Astrocyte of the hippocampus (primary cell): ENCODE results near the gene RAPGEF5.

ENCODE experiments used
- DNase-seq: peaks from one replicate; pipeline ENCODE4 v3.0.0; 2011; ENCODE audit warnings: low read depth, low spot score

RAPGEF5 gene

GRCh38 chr7:22267930-22268615 lies 88.9 kb downstream of the RAPGEF5 start:
- peak; percentile 15 for DNase-seq

GRCh38 chr7:22262538-22262937 lies 94.4 kb downstream of the RAPGEF5 start:
- no peak for DNase-seq

GRCh38 chr7:22256541-22257096 lies 100.3 kb downstream of the RAPGEF5 start:
- no peak for DNase-seq

DNA sequence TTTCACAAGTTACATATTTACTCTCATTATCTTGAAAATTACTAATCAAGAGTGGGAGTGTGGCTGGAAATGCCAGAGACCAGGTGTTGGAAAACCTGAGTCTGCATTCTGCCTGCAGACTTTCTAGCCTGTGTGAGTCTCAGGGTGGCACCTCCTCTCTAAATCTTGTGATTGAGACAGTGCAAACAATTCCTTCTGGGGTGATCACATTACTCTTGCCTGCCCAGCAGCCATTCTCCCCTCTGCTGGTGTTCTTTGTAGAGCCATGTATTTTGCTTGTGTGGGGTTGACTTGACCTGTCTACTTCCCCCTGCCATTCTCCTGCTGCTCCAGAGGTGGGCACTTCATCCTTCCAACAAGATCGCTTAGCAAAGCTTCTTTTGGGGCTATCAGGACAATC lies 101.1 kb downstream of the RAPGEF5 start:
- no peak for DNase-seq

DNA sequence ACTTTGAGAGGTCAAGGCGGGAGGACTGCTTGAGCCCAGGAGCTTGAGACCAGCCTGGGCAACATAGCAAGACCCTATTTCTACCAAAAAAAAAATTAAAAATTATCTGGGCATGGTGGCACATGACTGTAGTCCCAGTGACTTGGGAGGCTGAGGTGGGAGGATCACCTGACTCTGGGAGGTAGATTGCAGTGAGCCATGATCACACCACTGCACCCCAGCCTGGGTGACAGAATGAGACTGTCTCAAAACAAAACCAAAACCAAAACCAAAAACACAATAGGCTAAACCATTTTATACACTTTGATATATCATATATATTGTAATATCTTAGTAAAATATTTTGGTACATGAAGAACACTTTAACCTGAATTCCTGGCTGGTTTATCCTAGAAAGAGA lies 101.6 kb downstream of the RAPGEF5 start:
- DNase-seq, result no peak

- no peak for DNase-seq
Measured at GRCh38 chr7:22252936-22253536, 103.9 kb downstream of the RAPGEF5 start.

DNA sequence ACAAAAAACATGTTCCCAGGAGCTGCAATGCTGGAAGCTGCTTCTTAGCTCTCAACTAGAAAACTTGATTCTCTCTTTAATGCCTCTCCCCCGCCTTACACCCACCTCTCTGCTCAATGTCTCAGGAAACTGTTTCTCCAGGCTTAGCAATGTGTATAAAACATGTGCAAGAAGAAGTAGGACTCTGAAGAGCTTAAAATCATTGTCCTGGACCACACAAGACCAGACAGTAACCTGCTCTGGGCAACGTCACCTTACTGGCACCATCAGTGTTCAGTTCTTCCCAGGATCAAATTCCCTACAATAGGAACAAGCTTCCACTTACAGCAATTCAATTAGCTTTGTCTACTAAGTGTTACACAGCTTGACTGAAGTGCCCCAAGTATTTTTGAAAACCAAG lies 104.9 kb downstream of the RAPGEF5 start:
- DNase-seq, result no peak

GRCh38 chr7:22251281-22251680 lies 105.7 kb downstream of the RAPGEF5 start:
- no peak for DNase-seq

DNA sequence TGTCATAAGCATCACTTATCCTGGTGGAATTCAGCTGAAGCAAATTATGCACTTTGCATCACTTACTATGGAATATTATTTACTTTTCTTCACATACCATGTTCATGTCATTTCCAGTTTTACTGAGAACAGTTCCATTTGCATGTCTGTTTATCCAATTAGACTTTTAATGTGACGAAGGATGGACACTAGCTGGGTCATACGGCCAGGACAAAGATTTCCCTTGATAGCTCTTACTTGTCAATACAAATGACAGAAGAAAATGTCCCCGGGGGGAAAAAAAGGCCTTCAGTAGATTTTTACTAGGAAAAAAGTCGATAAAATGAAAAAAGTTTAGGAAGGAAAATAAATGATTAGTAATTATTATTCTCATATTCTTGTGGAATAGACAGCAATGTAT lies 106.6 kb downstream of the RAPGEF5 start:
- DNase-seq, result no peak

- no peak for DNase-seq
Measured at GRCh38 chr7:22248111-22248809, 108.7 kb downstream of the RAPGEF5 start.

GRCh38 chr7:22241805-22242390 lies 115.1 kb downstream of the RAPGEF5 start:
- no peak for DNase-seq

DNA sequence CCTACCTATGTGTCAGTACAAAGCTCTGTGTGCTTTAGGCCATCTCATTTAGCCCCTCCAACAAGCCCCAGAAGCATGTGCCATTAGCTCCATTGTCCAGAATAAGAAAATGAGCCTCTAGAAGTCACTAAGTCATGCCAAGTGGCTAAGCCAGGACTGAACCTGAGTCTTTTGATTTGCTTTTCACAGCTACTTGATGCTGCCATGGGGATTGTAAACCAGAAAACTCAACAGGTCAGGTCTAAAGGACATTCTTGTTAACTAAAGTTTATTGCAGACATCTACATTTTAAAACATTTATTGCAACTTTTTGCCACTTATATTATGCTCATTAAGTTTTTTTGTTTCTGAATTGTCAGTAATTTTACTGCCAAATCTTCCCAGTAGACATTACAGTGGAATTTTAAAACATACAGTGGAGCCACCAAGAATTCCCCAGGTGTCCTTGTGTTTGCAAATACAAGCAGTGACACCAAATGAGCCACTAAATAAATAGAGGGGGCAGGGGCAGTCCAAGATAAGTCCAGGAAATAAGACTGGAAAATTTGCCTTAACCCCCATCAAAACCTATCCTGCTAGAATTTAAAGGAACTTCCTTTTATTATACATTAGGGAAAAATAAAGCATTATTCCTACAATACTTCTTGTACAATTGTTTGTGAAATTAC lies 115.9 kb downstream of the RAPGEF5 start:
- no peak for DNase-seq

- DNase-seq, result peak; percentile 61
Measured at GRCh38 chr7:22238354-22239311, 118.3 kb downstream of the RAPGEF5 start.

DNA sequence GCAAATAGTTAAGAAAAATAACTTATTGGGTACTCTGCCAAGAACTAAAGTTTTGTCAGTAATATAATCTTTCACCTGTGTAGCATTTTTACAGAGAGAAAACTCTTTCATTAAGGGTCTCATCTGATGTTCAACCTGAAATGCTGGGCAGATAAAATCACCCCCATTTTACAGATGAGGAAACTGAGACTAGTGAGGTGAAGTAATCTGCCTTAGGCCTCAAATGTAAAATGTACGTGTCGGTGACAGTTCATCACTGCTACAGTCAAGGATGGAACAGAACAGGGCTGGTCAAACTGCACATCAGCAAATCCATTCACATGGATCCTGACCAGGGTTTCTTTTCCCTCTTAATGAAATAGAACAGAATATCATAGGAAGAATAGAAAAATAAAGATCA lies 121.8 kb downstream of the RAPGEF5 start:
- DNase-seq, result no peak

GRCh38 chr7:22234227-22234626 lies 122.7 kb downstream of the RAPGEF5 start:
- DNase-seq, result peak; percentile 50

GRCh38 chr7:22231806-22232205 lies 125.1 kb downstream of the RAPGEF5 start:
- no peak for DNase-seq

DNA sequence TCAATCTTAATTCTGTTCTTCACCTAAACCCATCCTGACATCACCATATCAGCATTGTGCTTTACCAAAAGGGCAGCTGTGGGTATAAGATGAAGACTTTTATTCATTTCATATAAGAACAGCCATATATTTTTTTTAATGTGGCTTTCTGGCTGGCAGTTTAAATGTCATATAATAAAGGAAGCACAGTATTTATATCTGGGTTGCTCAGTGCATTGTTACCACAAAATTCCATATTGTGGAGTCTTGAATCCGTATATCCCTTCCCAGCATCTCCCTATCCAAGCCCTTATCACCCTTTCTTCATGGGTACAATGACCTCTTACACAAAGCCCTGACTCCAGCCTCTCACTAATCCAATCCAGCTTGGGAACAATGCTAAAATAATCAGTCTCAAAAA lies 125.8 kb downstream of the RAPGEF5 start:
- DNase-seq, result no peak

GRCh38 chr7:22230238-22230637 lies 126.7 kb downstream of the RAPGEF5 start:
- no peak for DNase-seq

DNA sequence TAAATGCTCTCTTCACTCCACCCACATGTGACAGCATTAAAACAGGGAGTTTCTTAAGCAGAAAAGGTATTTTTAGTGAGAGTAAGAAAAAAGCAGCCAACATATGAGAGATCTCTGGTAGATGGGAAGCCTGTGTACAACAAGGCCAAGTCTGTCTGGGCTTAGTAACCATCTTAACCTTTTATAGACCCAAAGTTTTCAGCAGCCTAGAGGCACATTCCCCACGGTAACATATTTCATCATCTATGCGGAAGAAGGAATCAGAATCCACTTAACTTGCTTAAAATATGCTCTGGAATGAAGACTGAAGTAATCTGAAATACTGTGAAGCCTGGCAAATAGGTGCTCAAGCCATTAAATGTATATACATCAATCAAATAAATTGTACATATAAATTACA lies 127.8 kb downstream of the RAPGEF5 start:
- DNase-seq, result no peak

- peak; percentile 34 for DNase-seq
Measured at GRCh38 chr7:22223807-22224206, 133.1 kb downstream of the RAPGEF5 start.

- DNase-seq, result no peak
Measured at GRCh38 chr7:22220941-22221340, 136.0 kb downstream of the RAPGEF5 start.
